Measurements from ENCODE around the gene CYP19A1. TPM values are rescaled to one million over a fixed set of nuclear protein-coding genes. Genes with fewer than 3 reads are reported as not detected.

The CYP19A1 gene
- total and polyA plus RNA-seq, 9 of the 15 experiments (the other 6 are each of a cell fraction or from before 2014, with no cell fraction given): 0.16 to 0.63 (median 0.47) TPM; not detected in 3

DNA sequence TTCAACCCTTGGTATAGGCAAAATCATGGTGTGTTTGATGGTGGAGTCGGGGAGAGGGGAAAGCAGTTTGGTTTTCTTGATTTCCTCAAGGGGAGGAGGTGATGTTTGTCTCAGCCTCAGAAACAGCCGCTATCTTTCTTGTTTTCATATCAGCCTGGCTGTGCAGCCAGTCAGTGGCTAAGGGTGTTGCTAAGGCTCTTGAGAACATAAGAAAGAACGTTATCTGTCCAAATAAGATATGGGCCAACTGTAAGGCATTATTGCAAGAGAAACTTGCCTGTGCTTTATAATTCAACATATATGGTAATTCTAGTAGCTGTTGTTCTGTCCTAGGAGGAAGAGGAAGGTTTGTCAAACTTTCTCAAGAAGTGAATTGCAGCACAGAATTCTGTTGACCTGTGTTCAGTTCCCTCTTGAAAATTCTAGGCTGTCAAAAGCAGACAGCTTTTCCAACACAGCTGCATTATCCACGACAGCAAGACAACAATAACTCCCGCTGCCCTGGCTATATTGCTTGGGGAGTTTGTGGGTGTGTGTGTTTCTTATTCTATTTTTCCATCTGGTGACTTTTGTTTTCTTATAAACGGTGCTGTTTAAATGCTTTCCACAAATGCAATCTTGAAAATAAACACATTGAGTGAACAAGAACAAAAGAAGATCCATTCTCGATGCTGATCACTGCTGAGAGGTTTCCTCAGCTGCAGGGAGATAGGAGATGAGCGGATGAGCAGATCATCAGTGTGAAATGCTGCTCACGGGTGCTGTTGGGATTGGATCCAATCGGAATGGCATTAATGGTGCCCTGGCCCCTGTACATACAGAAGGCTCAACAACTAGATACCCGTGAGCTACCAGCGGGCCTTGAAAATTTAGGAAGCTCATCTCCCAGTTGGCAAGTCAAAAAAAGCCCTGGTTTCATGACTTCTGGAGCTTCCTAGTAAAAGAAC is 152.9 kb downstream of the CYP19A1 start (continued):
- TF ChIP-seq, protein P1, sequence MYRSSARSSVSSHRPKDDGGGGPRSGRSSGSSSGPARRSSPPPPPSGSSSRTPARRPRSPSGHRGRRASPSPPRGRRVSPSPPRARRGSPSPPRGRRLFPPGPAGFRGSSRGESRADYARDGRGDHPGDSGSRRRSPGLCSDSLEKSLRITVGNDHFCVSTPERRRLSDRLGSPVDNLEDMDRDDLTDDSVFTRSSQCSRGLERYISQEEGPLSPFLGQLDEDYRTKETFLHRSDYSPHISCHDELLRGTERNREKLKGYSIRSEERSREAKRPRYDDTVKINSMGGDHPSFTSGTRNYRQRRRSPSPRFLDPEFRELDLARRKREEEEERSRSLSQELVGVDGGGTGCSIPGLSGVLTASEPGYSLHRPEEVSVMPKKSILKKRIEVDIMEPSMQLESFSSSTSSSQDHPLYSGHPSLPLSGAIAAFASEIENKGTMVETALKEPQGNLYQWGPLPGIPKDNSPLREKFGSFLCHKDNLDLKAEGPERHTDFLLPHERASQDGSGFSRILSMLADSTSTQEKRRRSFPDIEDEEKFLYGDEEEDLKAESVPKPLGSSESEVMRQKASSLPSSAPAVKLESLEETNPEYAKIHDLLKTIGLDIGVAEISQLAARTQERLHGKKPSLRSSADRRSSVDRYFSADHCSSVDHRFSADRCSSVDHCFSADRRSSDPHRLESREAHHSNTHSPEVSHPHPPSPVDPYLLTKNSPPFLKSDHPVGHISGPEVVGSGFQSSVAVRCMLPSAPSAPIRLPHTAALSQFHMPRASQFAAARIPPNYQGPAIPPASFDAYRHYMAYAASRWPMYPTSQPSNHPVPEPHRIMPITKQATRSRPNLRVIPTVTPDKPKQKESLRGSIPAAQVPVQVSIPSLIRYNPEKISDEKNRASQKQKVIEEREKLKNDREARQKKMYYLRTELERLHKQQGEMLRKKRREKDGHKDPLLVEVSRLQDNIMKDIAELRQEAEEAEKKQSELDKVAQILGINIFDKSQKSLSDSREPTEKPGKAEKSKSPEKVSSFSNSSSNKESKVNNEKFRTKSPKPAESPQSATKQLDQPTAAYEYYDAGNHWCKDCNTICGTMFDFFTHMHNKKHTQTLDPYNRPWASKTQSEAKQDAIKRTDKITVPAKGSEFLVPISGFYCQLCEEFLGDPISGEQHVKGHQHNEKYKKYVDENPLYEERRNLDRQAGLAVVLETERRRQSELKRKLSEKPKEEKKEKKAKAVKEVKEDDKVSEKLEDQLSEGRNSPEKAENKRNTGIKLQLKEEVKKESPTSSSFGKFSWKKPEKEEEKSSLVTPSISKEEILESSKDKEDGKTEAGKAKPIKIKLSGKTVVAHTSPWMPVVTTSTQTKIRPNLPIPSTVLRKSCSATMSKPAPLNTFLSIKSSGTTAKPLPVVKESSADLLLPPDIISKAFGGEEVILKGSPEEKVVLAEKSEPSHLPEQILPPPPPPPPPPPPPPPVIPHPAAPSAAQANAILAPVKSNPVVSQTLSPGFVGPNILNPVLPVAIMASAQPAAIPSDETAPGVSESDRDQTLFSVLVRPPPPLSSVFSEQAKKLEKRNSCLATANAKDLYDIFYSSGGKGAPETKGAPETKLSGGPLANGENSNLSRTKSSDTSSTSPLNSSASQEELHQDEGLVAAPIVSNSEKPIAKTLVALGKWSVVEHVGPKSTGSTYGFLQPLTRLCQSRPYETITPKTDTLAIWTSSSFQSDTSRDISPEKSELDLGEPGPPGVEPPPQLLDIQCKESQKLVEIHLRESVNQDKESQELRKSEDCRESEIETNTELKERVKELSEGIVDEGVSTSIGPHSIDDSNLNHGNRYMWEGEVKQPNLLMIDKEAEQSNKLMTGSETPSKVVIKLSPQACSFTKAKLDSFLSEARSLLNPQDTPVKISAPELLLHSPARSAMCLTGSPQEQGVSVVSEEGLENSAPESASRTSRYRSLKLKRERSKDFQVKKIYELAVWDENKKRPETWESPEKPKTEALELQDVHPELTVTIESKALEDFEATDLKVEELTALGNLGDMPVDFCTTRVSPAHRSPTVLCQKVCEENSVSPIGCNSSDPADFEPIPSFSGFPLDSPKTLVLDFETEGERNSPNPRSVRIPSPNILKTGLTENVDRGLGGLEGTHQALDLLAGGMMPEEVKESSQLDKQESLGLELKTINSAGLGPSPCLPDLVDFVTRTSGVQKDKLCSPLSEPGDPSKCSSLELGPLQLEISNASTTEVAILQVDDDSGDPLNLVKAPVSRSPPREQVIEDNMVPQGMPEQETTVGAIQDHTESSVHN (IDR thresholded peaks at IDR 0.05; ENCODE audit: borderline replicate concordance in 1 of 2, low read depth in 1 of 2): no peak
- no peak for TF ChIP-seq CSDE1 (IDR thresholded peaks at IDR 0.05)
- no peak for TF ChIP-seq FOXM1 (IDR thresholded peaks at IDR 0.05; ENCODE audit: low read depth)
- no peak for TF ChIP-seq FOXM1 (CRISPR knock-in tag; IDR thresholded peaks at IDR 0.05; ENCODE audit: low read depth)
- TF ChIP-seq, protein P2, sequence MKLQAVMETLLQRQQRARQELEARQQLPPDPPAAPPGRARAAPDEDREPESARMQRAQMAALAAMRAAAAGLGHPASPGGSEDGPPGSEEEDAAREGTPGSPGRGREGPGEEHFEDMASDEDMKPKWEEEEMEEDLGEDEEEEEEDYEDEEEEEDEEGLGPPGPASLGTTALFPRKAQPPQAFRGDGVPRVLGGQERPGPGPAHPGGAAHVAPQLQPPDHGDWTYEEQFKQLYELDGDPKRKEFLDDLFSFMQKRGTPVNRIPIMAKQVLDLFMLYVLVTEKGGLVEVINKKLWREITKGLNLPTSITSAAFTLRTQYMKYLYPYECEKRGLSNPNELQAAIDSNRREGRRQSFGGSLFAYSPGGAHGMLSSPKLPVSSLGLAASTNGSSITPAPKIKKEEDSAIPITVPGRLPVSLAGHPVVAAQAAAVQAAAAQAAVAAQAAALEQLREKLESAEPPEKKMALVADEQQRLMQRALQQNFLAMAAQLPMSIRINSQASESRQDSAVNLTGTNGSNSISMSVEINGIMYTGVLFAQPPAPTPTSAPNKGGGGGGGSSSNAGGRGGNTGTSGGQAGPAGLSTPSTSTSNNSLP (IDR thresholded peaks at IDR 0.05; ENCODE audit: borderline replicate concordance, low read depth, low read length): no peak
- peak; percentile 83 for TF ChIP-seq EP300 (IDR thresholded peaks at IDR 0.05; ENCODE audit: low read length)
- no peak for TF ChIP-seq ZNF165 (CRISPR knock-in tag; IDR thresholded peaks at IDR 0.05; ENCODE audit: borderline replicate concordance)
- no peak for TF ChIP-seq GABPB2 (CRISPR knock-in tag; conservative IDR thresholded peaks at IDR 0.05)
- TF ChIP-seq ZNF778 (CRISPR knock-in tag; IDR thresholded peaks at IDR 0.05): no peak
- TF ChIP-seq, protein P3, sequence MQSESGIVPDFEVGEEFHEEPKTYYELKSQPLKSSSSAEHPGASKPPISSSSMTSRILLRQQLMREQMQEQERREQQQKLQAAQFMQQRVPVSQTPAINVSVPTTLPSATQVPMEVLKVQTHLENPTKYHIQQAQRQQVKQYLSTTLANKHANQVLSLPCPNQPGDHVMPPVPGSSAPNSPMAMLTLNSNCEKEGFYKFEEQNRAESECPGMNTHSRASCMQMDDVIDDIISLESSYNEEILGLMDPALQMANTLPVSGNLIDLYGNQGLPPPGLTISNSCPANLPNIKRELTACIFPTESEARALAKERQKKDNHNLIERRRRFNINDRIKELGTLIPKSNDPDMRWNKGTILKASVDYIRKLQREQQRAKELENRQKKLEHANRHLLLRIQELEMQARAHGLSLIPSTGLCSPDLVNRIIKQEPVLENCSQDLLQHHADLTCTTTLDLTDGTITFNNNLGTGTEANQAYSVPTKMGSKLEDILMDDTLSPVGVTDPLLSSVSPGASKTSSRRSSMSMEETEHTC (IDR thresholded peaks at IDR 0.05): no peak
- peak; percentile 64 for TF ChIP-seq SMAD4 (CRISPR knock-in tag; conservative IDR thresholded peaks at IDR 0.05)
- no peak for TF ChIP-seq FOXP1 (CRISPR knock-in tag; IDR thresholded peaks at IDR 0.05)

All from K562 (cell line).